IPS-NIHi7 (cell line): Measurements from ENCODE around the gene CTXN3.
"Not testable (repeated sequence)": the region's sequence is repeated elsewhere in the genome, so short reads cannot be mapped to it uniquely, and the experiment has no call there.

Experiments
- DNase-seq: peaks from one replicate; pipeline ENCODE4 v3.0.0; 2012; ENCODE audit warnings: mixed read lengths; ENCODE audit errors: extremely low spot score

The CTXN3 gene

DNA sequence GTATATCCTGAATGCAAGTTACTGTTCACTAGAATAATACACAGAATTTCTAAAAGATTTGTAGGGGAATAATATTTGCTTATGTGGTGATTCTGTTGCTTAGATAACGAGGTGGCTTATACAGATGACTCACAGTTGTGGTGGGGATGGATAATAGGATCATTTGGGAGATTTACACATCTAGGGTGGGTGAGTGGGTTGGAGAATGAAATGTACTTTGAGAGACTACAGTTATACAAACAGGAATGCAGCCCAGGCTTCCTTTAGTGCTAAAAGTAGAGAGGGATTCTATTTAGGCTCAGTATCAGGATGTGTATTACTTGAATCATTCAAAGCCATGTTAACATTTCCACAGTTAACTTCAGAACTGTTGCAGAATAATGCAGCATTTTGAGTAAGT is 1.8 kb downstream of the CTXN3 start:
- no peak for DNase-seq

GRCh38 chr5:127652952-127653611 is 4.2 kb downstream of the CTXN3 start:
- DNase-seq = no peak

DNA sequence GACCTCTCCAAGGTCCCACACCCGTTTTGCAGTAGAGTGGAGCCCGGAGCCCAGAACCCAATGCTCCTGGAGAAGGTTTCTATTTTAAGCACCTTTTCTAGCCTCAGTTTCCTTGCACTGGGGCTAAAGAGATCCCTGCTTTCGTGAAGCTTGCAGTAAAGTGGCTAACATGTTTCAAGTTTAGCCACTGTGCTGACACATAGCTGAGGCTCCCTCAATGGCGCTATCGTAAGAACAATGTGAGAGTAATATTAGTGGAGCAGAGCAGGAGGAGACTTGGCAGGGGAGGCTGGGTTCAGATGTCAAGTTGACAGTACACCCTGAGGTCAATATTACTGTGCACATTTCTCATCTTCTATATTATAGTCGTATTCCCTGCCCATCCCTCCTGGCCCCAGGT is 7.9 kb downstream of the CTXN3 start:
- DNase-seq = no peak

GRCh38 chr5:127660047-127660733 is 11.3 kb downstream of the CTXN3 start:
- DNase-seq = no peak

GRCh38 chr5:127664093-127664492 is 15.2 kb downstream of the CTXN3 start:
- DNase-seq = no peak

- no peak for DNase-seq
These were observed 16.8 kb downstream of the CTXN3 start for GRCh38 chr5:127665641-127666040.

DNA sequence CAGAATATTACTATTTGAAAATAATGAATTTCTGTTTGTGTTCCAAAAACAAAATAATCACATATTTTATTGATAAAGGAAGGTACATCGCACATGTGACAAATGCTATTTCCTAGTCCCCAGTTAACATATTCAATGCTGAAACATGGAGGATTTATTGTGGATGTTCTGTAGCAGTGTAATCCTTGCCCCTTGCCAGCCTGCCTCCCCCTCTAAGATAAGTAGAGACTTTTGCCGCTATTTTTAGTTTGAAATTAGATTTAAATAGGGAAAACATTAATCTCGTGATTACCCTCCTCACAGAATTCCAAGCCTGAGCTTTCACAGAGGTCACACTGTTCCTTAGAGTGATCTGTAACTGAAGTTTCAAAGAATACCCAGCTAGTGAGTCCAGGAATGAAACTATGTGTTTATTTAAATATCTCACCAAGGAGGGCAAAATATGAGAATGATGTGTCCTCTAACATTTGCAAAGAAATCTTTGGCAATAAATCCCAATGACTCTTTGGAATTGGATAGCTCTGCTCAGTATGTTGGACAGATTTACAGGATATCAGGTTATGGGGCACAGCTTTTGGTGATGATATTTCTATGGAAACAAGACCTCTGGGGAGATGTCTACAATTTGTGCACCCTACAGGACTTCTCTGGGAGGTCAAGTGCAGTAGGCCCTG is 17.3 kb downstream of the CTXN3 start:
- no peak for DNase-seq

DNA sequence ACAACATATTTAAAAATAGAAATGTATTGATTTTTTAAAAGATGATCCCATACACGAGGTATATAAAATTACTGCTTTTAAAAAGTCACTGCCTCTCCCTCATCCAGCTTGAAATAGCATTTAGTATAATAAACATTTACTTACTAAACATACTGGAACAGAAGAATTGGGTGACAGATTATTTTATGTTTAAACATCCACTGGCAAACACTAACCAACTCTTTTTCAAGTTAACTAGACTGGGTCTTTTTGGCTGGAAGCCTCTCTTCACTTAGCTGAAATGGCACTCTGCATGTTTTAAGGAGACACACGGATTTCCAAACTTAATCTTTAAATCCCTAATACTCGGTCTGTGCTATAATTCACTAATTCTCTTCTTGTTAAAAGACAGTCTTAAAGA is 19.0 kb downstream of the CTXN3 start:
- no peak for DNase-seq

- DNase-seq = no peak
These were observed 22.3 kb downstream of the CTXN3 start for GRCh38 chr5:127671218-127671617.

- DNase-seq = no peak
These were observed 24.4 kb downstream of the CTXN3 start for GRCh38 chr5:127673117-127673800.

DNA sequence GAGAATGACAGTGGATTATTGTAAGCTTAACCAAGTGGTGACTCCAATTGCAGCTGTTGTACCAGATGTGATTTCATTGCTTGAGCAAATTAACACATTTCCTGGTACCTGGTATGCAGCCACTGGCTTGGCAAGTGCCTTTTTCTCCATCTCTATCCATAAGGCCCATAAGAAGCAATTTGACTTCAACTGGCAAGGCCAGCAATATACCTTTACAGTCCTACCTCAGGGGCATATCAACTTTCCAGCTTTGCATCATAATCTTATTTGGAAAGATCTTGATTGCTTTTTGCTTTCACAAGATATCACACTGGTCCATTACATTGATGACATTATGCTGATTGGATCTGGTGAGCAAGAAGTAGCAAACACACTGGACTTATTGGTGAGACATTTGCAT is 28.1 kb downstream of the CTXN3 start:
- DNase-seq = not testable (repeated sequence)

GRCh38 chr5:127679691-127680330 is 30.9 kb downstream of the CTXN3 start:
- DNase-seq = not testable (repeated sequence)

GRCh38 chr5:127680595-127680994 is 31.7 kb downstream of the CTXN3 start:
- no peak for DNase-seq

DNA sequence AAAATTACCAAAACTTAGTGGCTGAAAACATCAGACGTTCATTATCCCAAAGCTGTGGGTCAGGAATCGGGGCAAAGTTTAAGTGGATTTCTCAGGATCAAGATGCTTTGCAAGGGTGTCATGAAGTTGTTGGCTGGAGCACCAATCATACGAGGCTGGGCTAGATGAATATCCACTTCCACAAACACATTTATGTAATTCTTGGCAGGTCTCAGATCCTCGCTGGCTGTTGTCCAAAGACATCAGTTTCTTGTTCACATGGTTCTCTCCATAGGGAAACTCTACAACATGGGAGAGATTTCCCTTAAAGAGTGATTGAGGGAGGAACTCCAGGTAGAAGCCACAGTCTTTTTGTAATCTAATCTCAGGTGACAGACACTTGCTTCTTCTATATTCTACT is 34.1 kb downstream of the CTXN3 start:
- DNase-seq = no peak

GRCh38 chr5:127684726-127685467 is 36.0 kb downstream of the CTXN3 start:
- no peak for DNase-seq

- DNase-seq = no peak
These were observed 36.8 kb downstream of the CTXN3 start for GRCh38 chr5:127685662-127686061.

GRCh38 chr5:127686424-127686823 is 37.5 kb downstream of the CTXN3 start:
- no peak for DNase-seq

DNA sequence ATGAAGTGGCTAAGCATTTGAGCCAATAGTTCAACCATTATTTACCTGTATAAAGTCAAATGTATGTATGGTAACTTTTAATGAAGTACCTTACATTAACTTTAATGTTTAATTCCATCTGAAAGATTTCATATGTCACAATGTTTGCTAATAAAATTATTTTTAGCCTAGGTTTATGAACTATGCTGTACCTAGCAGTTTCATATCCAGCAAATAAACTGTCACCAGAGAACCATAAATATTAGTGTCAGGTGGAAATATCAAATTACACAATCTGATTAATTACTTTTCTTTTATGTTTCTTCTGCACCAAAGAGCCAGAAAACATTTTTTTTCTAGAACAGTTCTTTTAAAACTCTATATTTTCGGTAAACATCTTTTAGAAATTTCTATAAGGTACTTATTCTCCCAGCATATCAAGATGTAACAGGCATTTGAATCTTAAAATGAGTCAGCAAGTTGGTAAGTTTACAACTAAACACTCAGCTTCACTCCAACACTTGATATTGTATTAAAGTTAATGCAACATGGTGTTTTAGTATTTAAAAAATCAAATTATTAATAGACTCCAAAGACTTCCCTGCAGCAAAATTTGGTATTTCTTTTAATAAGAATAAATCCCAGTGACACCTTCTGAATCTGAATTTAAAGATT is 45.8 kb downstream of the CTXN3 start:
- no peak for DNase-seq

DNA sequence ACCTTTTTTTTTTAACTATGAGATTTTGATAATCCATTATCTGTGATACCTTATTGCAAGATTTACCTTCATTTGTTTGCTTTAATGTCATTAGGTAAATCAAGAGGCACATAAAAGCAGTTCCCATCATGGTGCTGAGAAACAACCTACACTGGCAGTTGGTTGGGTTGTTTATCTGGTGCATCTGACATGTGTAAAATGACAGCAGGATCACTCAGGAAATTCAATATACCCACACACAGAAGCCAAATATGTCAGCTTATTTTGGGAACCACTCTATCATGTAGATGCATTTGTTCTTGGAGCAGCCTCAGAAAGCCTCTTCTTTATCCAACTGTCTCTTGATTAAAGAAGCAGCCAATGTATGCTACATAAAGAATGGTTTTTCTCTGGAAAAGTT is 46.5 kb downstream of the CTXN3 start:
- no peak for DNase-seq

DNA sequence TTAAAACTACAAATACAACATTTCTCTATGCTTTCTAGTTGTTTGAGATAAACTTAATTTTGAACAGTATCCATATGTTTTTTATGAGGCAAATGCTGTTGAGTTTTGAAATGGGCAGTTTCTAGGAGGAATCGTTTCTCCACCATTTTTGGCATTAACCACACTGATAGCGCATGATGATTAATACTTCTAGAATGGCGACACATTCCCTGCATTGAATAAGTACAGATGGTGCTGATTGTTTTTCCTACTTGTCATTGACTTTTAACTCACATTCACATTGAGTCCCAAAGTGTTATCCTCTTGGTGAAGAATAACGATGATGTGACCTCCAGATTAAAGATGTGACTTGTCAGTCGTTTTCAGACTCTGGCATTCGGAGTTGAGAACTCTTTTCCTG is 47.8 kb downstream of the CTXN3 start:
- no peak for DNase-seq
